GM19467 (cell line): ENCODE data around the gene ME3.
"Not testable (repeated sequence)": the region's sequence is repeated elsewhere in the genome, so short reads cannot be mapped to it uniquely, and the experiment has no call there.

Experiments used
- ATAC-seq: cut with Tn5 transposase; IDR thresholded peaks from one replicate; pipeline ENCODE4 v1.9.1; 2021; ENCODE audit warnings: mild to moderate bottlenecking, moderate library complexity; ENCODE audit not compliant: unreplicated experiment

The ME3 gene

GRCh38 chr11:86666193-86666592 is 6.2 kb downstream of the ME3 start:
- no peak for ATAC-seq

GRCh38 chr11:86664930-86665329 is 7.5 kb downstream of the ME3 start:
- ATAC-seq: no peak

DNA sequence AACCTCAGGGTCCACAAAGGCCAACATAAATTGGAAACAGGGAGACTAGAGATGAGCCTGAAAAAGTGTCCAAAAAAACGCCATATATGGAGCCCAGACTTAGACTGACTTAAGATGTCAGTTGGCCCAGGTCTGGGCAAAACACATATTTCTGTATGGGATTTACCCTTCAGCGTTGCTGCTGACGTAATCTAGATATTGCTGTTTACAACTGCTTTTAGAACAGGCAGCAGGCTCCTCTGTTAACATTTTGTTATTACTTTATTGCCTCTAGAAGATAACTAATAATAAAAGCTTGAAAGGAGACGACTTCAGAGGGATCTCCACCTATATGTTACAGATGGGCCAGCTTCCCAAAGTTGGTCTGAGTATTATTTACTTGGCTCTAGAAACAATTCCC is 8.7 kb downstream of the ME3 start:
- no peak for ATAC-seq

DNA sequence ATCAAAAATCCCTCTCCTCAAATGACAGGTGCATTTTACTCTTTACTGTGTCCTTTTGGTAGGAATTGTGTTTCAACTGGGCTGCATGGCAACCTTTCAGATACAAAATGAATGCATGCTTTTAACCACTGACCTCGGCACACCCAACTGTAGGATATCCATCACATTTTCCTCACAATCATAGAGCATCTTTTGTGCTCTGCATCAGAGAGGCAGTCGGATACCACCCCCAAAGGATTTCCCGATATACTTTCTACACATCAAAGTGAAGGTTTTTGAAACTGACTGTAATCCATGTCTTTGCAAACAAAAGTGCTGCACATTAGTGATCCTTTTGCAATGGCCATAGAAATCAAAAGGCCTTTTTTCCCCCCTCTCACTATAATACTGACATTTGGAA is 9.1 kb downstream of the ME3 start:
- ATAC-seq: no peak

GRCh38 chr11:86660736-86661135 is 11.7 kb downstream of the ME3 start:
- ATAC-seq: no peak

DNA sequence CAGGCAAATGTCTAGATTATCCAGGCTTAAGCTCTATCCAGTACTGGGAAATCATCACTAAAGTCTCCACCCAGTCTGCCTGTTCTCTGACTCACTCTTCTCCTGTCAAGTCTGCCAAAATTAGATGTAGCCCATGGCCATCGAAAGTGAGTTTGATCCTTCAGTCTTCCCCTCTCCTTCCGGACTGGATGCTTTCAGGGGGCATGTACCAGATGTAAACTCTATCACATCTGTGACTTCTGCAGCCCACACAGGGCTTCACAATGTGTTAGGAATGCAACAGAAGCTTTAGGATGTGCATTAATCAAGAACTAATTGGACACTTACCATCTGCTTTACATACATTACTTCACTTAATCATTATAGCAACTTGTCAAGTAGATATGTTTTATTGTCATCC is 12.3 kb downstream of the ME3 start:
- ATAC-seq: no peak

DNA sequence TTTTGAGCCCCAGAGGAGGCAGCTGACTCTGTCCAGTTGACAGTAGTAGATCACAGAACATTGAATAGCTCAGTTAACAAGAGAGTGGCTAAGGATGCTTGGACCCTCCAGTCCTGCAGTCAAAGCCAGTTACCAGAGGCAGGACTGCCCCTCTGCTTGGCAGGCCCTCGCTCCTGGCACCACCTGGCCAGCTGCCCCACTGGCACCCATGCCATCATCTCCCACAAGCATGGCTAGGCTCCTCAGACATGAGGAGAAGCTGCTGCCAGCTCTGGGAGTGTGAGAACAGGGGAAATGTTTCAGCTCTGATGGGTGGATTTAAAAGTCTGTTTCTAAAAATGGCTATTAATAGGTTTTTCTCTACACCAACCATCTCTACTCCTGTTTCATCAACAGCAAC is 13.9 kb downstream of the ME3 start:
- ATAC-seq: no peak

DNA sequence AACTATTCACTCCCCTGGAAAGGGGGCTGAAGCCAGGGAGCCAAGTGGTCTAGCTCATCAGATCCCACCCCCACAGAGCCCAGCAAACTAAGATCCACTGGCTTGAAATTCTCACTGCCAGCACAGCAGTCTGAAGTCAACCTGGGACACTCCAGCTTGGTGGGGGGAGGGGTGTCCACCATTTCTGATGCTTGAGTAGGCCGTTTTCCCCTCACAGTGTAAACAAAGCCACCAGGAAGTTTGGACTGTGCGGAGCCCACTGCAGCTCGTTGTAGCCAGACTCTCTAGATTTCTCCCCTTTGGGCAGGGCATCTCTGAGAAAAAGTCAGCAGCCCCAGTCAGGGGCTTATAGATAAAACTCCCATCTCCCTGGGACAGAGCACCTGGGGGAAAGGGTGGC is 27.2 kb downstream of the ME3 start:
- ATAC-seq: not testable (repeated sequence)

- ATAC-seq: no peak
Observed at GRCh38 chr11:86644291-86644690, 28.1 kb downstream of the ME3 start.

DNA sequence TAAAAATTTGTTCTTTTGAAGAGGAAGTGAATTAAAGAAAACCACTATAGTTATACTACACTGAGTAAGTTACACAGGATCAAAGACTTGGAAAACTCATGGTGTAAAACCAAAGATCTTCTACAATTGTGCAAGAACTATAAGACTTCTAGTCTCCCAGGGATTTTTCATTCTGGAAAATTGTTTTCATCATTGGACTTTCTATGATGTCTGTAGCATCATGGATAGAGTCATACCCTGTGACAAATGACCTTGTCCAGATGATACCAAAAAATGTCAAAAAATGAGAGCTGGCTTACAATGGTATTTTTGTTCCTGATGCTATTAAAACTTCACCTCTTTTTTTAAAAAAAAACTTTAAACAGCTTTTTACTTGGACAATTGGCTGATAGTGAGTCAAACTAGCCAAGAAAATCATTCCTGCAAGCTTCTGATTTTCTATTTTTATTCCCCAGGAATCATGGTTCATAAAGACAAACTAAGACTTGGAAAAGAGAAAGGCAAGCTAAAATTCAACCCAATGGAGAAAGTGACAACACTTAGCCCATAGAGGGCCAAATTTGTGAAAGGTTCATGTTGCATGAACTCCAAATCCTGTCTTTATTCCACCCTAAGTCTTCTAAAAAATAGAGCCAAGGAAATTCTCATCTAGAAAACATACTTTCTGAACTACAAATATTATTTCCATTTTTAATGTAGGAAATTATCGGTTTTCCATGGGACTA is 30.7 kb downstream of the ME3 start:
- ATAC-seq: no peak

- ATAC-seq: no peak
Observed at GRCh38 chr11:86639137-86639536, 33.3 kb downstream of the ME3 start.

- no peak for ATAC-seq
Observed at GRCh38 chr11:86638673-86639072, 33.7 kb downstream of the ME3 start.

- no peak for ATAC-seq
Observed at GRCh38 chr11:86637988-86638387, 34.4 kb downstream of the ME3 start.

- ATAC-seq: no peak
Observed at GRCh38 chr11:86636275-86636674, 36.1 kb downstream of the ME3 start.

DNA sequence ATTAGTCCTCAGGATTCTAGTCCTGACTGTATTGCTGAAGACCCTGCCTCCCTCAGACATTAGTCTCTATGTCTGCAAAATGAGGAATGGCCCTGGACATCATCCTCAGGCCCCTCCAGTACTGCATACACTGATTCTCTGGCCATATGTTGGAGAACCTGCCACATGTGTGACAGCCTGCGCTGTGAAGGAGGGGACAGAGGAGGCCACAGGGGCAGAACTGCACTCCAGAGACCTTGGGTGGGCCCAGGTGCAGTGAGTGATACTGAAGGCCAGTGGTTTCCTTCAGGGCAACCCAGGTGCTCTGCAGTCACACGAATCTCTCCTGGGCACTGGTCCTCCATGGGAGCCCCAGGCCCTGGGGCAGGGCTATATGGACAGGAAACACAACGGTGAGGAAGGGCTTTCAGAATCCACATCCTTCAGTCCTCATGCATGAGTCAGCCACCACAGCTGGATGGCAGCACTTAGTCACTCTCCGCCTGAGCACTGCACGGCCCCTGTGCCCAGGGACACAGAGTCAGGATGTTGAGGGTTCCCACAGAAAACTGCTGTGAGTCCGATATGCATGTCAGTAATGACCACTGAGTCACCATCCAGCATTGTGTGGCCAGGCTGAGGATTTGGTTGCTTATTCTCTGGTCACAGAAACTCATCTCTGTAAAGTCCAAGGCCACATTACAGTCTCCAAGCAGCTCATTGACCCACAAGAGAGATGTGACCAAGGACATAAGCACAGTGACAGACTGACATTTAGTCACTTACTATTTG is 39.7 kb downstream of the ME3 start:
- ATAC-seq: no peak

DNA sequence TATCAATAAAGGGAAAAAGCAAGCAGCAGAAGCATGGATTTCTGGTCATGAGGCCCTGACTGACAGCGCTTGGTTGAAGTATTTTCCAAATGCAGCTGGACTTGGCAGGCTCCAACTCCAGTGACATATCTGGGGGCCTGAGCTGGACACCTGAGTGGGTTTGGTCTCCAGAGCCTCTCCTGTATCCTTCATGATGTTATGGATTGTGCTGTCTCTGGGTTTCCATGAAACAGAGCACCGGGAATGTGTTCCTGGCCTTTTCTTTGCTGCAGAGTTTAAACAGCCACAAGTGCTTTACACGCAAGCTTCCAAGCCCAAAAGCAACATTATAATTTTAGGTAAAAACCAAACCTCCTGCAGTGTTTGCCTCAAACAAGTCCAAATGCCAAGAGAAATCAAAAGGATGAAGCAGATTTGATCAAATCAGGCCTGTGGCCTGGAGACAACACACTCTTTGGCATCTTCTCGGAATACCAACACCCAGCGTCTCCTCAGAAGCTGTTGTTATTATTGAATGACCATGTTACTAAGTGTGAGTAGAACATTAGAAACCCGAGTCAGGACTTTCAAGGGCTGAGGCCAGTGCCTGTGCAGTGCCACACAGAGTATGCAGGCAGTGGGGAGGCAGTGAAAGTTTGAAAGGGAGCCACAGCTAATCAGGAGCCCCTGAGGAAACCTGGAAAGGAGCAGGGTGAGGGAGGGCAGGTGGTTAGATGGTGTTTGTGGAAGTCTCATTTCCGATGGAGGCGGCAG is 42.0 kb downstream of the ME3 start:
- ATAC-seq: no peak

GRCh38 chr11:86629045-86629706 is 43.2 kb downstream of the ME3 start:
- no peak for ATAC-seq

DNA sequence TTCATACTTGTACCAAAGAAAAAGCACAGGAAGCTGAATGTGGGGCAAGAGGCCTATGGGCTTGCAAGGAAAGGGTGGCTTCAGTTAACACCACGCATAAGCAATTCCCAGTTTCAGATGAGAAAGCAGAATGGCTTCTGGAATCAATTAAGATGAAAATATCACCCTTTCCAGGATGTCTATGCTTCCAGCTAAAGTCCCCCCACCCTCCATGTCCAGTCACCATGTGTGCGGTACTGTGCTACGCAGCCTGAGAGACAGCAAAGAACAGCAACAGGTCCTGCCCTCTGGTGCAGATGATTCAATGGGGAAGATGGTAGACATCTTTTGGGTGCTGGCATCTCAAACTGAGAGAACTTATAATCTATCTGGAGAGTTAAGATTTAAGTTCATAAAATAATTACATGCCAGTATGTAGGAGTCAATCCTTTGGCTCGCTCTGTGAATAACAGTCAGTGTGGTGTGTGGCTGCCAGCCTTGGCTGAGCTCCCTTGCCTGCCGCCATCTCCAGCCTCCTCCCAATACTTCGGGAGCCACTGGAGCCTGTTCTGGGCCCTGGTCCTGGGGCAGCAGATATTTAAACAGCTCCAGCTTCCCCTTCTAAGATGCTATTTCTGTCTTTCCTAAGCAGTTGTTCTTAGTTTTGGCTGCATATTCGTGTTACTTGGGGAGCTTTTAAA is 44.5 kb downstream of the ME3 start:
- ATAC-seq: no peak

DNA sequence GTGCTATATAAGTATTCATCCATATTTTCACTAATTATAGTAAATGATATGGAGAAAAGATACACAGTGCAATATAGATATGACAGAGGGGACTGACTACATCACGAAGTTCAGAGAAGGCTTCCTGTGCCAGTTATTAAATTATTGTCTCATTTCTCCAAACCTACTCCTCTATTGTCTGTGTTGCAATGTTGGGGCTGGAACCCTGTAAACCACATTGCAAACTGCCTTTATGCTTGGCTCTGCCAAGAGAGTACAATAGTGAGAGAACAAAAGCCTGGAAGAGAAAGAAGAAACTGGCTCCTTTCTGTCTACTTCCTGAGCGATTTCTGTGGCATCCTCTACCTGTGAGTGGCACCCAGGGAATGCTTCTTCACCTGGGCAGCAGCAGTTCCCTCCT is 46.4 kb downstream of the ME3 start:
- no peak for ATAC-seq

- ATAC-seq: no peak
Observed at GRCh38 chr11:86625544-86625943, 46.9 kb downstream of the ME3 start.

DNA sequence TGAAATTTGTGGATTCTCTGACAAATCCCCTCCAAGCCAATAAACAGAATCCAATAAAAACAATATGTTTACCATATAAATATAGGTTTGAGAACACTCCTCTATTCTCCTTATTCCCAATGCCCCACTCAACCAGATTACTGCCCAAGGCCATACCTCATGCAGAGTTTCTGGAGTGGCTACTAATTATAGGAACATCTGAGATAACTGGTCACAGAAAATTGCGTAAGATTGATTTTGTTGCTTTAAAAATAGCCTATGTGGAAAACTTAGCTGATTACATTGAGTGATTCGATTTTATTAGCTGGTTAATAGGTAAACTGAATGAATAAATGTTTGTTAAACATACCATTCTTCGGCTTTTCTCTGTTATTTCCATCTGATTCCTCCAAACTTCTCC is 48.0 kb downstream of the ME3 start:
- ATAC-seq: no peak
